HG03457 (cell line): ENCODE measurements around the gene LETM1.

Experiments
- ATAC-seq: cut with Tn5 transposase; IDR thresholded peaks from one replicate; pipeline ENCODE4 v1.9.1; 2021; ENCODE audit warnings: moderate number of reproducible peaks; ENCODE audit not compliant: unreplicated experiment

The LETM1 gene

GRCh38 chr4:1797298-1797860 lies 58.6 kb downstream of the LETM1 start:
- ATAC-seq = no peak

- no peak for ATAC-seq
These were observed 59.3 kb downstream of the LETM1 start for GRCh38 chr4:1796486-1797204.

- ATAC-seq = no peak
These were observed 60.4 kb downstream of the LETM1 start for GRCh38 chr4:1795299-1796195.

GRCh38 chr4:1794809-1795298 lies 61.1 kb downstream of the LETM1 start:
- no peak for ATAC-seq

- ATAC-seq = no peak
These were observed 61.8 kb downstream of the LETM1 start for GRCh38 chr4:1793940-1794808.

GRCh38 chr4:1793496-1793840 lies 62.5 kb downstream of the LETM1 start:
- no peak for ATAC-seq

- no peak for ATAC-seq
These were observed 63.0 kb downstream of the LETM1 start, which contains the start of gene FGFR3 for GRCh38 chr4:1792832-1793495. FGFR3 (plus strand) TSS chr4:1793293; CDS start chr4:1793935, 642 bp downstream.

- no peak for ATAC-seq
These were observed 63.7 kb downstream of the LETM1 start for GRCh38 chr4:1792158-1792831.

- no peak for ATAC-seq
These were observed 66.0 kb downstream of the LETM1 start for GRCh38 chr4:1790005-1790404.

GRCh38 chr4:1789552-1789951 lies 66.4 kb downstream of the LETM1 start:
- no peak for ATAC-seq

- no peak for ATAC-seq
These were observed 67.5 kb downstream of the LETM1 start for GRCh38 chr4:1788254-1788973.

GRCh38 chr4:1787411-1788077 lies 68.4 kb downstream of the LETM1 start:
- ATAC-seq = no peak

GRCh38 chr4:1786544-1787362 lies 69.2 kb downstream of the LETM1 start:
- ATAC-seq = no peak

- no peak for ATAC-seq
These were observed 70.4 kb downstream of the LETM1 start for GRCh38 chr4:1785592-1785991.

- ATAC-seq = no peak
These were observed 71.0 kb downstream of the LETM1 start for GRCh38 chr4:1784789-1785591.

- no peak for ATAC-seq
These were observed 71.6 kb downstream of the LETM1 start for GRCh38 chr4:1784395-1784788.

- no peak for ATAC-seq
These were observed 72.0 kb downstream of the LETM1 start for GRCh38 chr4:1783970-1784369.
